NB4 (cell line): ENCODE data around the gene KYNU.

ENCODE experiments used
- POLR2A ChIP-seq: IDR thresholded peaks from 2 replicates; pipeline ENCODE4 v1.6.1; 2011; ENCODE audit warnings: mild to moderate bottlenecking; ENCODE audit not compliant: insufficient read length; ENCODE audit errors: extremely low read depth
- TF ChIP-seq, protein P1 (sequence below): IDR thresholded peaks from one replicate; pipeline ENCODE4 v1.5.1; 2012; ENCODE audit warnings: low read depth, low read length

DNA sequence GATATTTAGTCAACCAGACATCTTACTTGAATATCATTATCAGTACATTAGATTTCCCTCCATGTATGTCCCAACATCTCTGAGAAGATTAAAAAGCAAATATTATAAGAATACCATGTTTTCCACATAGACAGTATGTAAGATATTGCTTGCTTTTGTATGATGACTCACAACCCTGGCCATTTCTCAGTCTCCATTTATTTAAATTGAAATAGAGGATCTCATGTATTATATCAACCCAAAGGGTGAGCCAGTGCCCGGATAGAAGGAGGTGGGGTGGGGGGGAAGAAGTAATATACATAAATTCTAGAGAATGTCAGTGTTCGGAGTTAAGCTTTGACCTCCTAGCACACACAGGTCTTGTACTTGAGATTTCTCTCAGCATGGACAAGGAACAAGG is 109.6 kb downstream of the KYNU start:
- TF ChIP-seq POLR2A = no peak
- TF ChIP-seq, protein P1, sequence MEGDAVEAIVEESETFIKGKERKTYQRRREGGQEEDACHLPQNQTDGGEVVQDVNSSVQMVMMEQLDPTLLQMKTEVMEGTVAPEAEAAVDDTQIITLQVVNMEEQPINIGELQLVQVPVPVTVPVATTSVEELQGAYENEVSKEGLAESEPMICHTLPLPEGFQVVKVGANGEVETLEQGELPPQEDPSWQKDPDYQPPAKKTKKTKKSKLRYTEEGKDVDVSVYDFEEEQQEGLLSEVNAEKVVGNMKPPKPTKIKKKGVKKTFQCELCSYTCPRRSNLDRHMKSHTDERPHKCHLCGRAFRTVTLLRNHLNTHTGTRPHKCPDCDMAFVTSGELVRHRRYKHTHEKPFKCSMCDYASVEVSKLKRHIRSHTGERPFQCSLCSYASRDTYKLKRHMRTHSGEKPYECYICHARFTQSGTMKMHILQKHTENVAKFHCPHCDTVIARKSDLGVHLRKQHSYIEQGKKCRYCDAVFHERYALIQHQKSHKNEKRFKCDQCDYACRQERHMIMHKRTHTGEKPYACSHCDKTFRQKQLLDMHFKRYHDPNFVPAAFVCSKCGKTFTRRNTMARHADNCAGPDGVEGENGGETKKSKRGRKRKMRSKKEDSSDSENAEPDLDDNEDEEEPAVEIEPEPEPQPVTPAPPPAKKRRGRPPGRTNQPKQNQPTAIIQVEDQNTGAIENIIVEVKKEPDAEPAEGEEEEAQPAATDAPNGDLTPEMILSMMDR = no peak
